Activated CD8-positive, alpha-beta memory T cell treated with anti-CD3 and anti-CD28 coated beads, Interleukin-2, amount 10 ng/mL, durations not matched to agents 7 days and 5 days (primary cell): ENCODE measurements around the gene RGS7BP. TPM values are rescaled to one million over a fixed set of nuclear protein-coding genes. Genes with fewer than 3 reads are reported as not detected.

Experiments used
- ATAC-seq: fragments of 150-1000 bp; cut with Tn5 transposase; one replicate; pipeline ENCODE4 v1.10.0; 2021; ENCODE audit warnings: moderate library complexity
- CTCF ChIA-PET: fragments of 350-600 bp; sonication (Branson Sonifier 250); formaldehyde crosslinking; loops from one replicate; lab custom pipeline; 2021; ENCODE audit warnings: antibody characterized with exemption; lab: Charles Lee
- DNase-seq: peaks from one replicate; pipeline ENCODE4 v3.0.0-alpha.2; 2020
- H3K27ac Mint-ChIP-seq: one replicate; pipeline ENCODE4 v1.8.0; 2021; ENCODE audit warnings: mild to moderate bottlenecking, mixed read lengths
- H3K27me3 Mint-ChIP-seq: one replicate; pipeline ENCODE4 v1.8.0; 2021; ENCODE audit warnings: mixed read lengths
- H3K36me3 Mint-ChIP-seq: one replicate; pipeline ENCODE4 v1.8.0; 2021; ENCODE audit warnings: mild to moderate bottlenecking, mixed read lengths
- H3K4me1 Mint-ChIP-seq: one replicate; pipeline ENCODE4 v1.8.0; 2021; ENCODE audit warnings: mixed read lengths
- H3K4me3 Mint-ChIP-seq: one replicate; pipeline ENCODE4 v1.8.0; 2021; ENCODE audit warnings: mild to moderate bottlenecking, moderate library complexity, mixed read lengths
- H3K9me3 Mint-ChIP-seq: one replicate; pipeline ENCODE4 v1.8.0; 2022; ENCODE audit warnings: low read depth, mixed read lengths
- total RNA-seq, 2 experiments: library from RNA; stranded (reverse); gene quantifications; one replicate each; pipeline ENCODE4 v1.2.3, GENCODE V29; 2021

Gene RGS7BP
- total RNA-seq = not detected

- CTCF ChIA-PET = no interaction called here
- Mint-ChIP-seq H3K4me3 (no peak within 1 kb of the TSS), H3K4me1 (peaks cover 2% of the 10 kb centered on the region), H3K27ac (no peak within 1 kb of the TSS), H3K36me3 (no peaks in the 10 kb centered on the region), H3K27me3 (peaks cover 49% of the 10 kb centered on the region), H3K9me3 (no peaks in the 10 kb centered on the region)
- ATAC-seq (no peak), DNase-seq (no peak)
Measured at GRCh38 chr5:64505769-64506566, at the start of gene RGS7BP. RGS7BP (plus strand) TSS chr5:64506015; CDS start chr5:64506625, 610 bp downstream.

- CTCF ChIA-PET = no interaction called here
- Mint-ChIP-seq H3K27ac (no peak overlapping the region), H3K9me3 (peaks cover 6% of the 10 kb centered on the region), H3K4me1 (no peaks in the 10 kb centered on the region), H3K27me3 (no peaks in the 10 kb centered on the region), H3K36me3 (no peaks in the 10 kb centered on the region), H3K4me3 (no peak overlapping the region)
- ATAC-seq (no peak), DNase-seq (no peak)
Measured at GRCh38 chr5:64457846-64458245, 48.0 kb upstream of the RGS7BP start.

GRCh38 chr5:64458948-64459347 lies 46.9 kb upstream of the RGS7BP start:
- DNase-seq (no peak), ATAC-seq (no peak)
- Mint-ChIP-seq H3K4me3 (no peak overlapping the region), H3K27ac (no peak overlapping the region), H3K9me3 (peaks cover 6% of the 10 kb centered on the region), H3K36me3 (no peaks in the 10 kb centered on the region), H3K4me1 (no peaks in the 10 kb centered on the region), H3K27me3 (no peaks in the 10 kb centered on the region)
- CTCF ChIA-PET = no interaction called here

DNA sequence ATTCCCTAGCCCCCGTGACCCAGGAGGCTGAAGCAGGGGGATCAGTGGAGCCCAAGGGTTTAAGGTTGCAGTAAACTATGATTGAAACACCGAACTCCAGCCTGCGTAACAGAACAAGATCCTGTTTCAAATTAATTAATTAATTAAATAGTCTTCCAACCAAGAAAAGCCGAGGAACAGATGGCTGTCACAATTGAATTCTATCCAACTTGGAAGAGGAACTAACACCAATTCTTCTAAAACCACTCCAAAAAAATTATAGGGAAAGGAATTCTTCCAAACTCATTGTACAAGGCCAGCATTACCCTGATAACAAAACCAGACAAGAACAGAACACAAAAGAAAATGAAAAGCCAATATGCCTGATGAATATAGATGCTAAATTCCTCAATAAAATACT lies 43.4 kb upstream of the RGS7BP start:
- H3K27me3 Mint-ChIP-seq = no peaks in the 10 kb centered on the region
- H3K36me3 Mint-ChIP-seq = no peaks in the 10 kb centered on the region
- no peak overlapping the region for H3K27ac Mint-ChIP-seq
- CTCF ChIA-PET = no interaction called here
- ATAC-seq (no peak), DNase-seq (no peak)
- H3K9me3 Mint-ChIP-seq = peaks cover 6% of the 10 kb centered on the region
- H3K4me3 Mint-ChIP-seq = no peak overlapping the region
- no peaks in the 10 kb centered on the region for H3K4me1 Mint-ChIP-seq

- H3K27ac Mint-ChIP-seq = no peak overlapping the region
- peaks cover 4% of the 10 kb centered on the region for H3K9me3 Mint-ChIP-seq
- no peaks in the 10 kb centered on the region for H3K36me3 Mint-ChIP-seq
- CTCF ChIA-PET = no interaction called here
- no peaks in the 10 kb centered on the region for H3K27me3 Mint-ChIP-seq
- H3K4me3 Mint-ChIP-seq = no peak overlapping the region
- no peaks in the 10 kb centered on the region for H3K4me1 Mint-ChIP-seq
- DNase-seq (no peak), ATAC-seq (no peak)
Measured at GRCh38 chr5:64486163-64486562, 19.7 kb upstream of the RGS7BP start.

DNA sequence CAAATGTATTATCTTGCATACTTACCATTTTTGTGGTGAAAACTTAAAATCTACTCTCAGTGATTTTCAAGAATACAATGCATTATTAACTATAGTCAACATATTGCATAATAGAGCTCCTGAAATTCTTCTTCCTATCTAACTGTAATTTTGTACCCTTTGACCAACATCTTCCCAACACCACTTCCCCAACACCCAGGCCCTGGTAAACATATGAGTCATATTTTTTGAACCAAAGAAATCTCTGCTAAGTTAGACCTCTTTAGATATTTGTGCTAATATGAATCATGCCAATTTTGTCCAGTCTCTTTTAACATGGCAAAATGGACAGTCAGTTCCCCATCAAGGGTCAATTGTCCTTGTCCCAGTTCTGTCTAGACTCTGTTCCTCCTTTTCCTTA lies 18.5 kb upstream of the RGS7BP start:
- DNase-seq = no peak
- Mint-ChIP-seq H3K36me3 (no peaks in the 10 kb centered on the region), H3K27me3 (no peaks in the 10 kb centered on the region), H3K9me3 (peaks cover 4% of the 10 kb centered on the region), H3K27ac (no peak overlapping the region), H3K4me1 (no peaks in the 10 kb centered on the region), H3K4me3 (no peak overlapping the region)
- CTCF ChIA-PET = no interaction called here
- ATAC-seq = no peak

- CTCF ChIA-PET = no interaction called here
- Mint-ChIP-seq H3K4me1 (no peaks in the 10 kb centered on the region), H3K36me3 (no peaks in the 10 kb centered on the region), H3K4me3 (no peak overlapping the region), H3K27ac (no peak overlapping the region), H3K27me3 (no peaks in the 10 kb centered on the region), H3K9me3 (no peaks in the 10 kb centered on the region)
- ATAC-seq (no peak), DNase-seq (no peak)
Measured at GRCh38 chr5:64489857-64490256, 16.0 kb upstream of the RGS7BP start.

DNA sequence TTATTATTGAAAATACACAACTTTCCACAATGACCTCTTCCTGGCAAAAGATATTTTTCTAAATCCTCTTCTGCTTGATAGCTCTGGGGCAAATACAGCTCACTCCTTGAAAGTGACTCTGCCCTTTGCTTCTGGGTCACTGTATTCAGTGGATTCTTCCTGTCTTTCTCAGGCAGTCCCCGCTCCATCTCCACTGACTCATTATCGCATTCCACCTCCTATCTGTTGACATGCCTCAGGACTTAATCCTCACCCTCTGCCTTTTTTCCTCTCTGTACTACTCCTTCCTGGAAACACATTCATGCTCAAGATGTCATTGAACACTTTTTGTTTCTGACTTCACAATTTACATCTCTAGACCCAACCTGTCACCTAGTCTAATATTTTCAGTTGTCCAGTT lies 8.4 kb upstream of the RGS7BP start:
- CTCF ChIA-PET = no interaction called here
- H3K27me3 Mint-ChIP-seq = no peaks in the 10 kb centered on the region
- no peak overlapping the region for H3K27ac Mint-ChIP-seq
- H3K36me3 Mint-ChIP-seq = no peaks in the 10 kb centered on the region
- H3K4me1 Mint-ChIP-seq = no peaks in the 10 kb centered on the region
- H3K4me3 Mint-ChIP-seq = no peak overlapping the region
- no peaks in the 10 kb centered on the region for H3K9me3 Mint-ChIP-seq
- ATAC-seq (no peak), DNase-seq (no peak)

- no peak overlapping the region for H3K27ac Mint-ChIP-seq
- no peaks in the 10 kb centered on the region for H3K36me3 Mint-ChIP-seq
- H3K4me3 Mint-ChIP-seq = no peak overlapping the region
- H3K27me3 Mint-ChIP-seq = peaks cover 31% of the 10 kb centered on the region
- H3K9me3 Mint-ChIP-seq = no peaks in the 10 kb centered on the region
- no peak for ATAC-seq
- CTCF ChIA-PET = no interaction called here
- H3K4me1 Mint-ChIP-seq = peaks cover 2% of the 10 kb centered on the region
- no peak for DNase-seq
Measured at GRCh38 chr5:64502196-64502595, 3.6 kb upstream of the RGS7BP start.

- Mint-ChIP-seq H3K27me3 (peaks cover 49% of the 10 kb centered on the region), H3K27ac (no peak overlapping the region), H3K36me3 (no peaks in the 10 kb centered on the region), H3K4me3 (no peak overlapping the region), H3K9me3 (no peaks in the 10 kb centered on the region), H3K4me1 (peaks cover 2% of the 10 kb centered on the region)
- ATAC-seq (no peak), DNase-seq (no peak)
- CTCF ChIA-PET = no interaction called here
Measured at GRCh38 chr5:64506567-64507263, 900 bp downstream of the RGS7BP start.

GRCh38 chr5:64507264-64507605 lies 1.4 kb downstream of the RGS7BP start:
- H3K36me3 Mint-ChIP-seq = no peaks in the 10 kb centered on the region
- peaks cover 49% of the 10 kb centered on the region for H3K27me3 Mint-ChIP-seq
- H3K9me3 Mint-ChIP-seq = no peaks in the 10 kb centered on the region
- ATAC-seq = no peak
- no peak for DNase-seq
- H3K27ac Mint-ChIP-seq = no peak overlapping the region
- CTCF ChIA-PET = no interaction called here
- H3K4me1 Mint-ChIP-seq = peaks cover 2% of the 10 kb centered on the region
- no peak overlapping the region for H3K4me3 Mint-ChIP-seq

DNA sequence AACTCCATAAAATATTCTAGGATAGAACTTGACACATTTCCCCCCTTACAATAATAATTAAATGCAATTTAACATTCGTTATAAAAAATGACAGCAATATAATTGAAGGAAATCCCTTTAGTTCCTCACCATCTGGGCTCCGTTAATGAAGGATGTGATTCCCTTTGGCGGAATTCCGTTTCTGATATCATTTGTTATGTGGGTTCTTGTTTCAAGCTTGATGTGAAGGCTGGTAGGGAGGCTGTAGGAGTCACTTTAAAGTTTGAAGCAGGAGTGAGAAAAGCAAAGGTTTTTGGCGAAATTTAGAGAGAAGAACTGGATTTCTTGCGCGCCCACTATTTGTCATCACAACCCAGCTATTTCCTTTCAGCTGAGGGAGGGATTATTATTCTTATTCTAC lies 4.0 kb downstream of the RGS7BP start:
- H3K27me3 Mint-ChIP-seq = peaks cover 42% of the 10 kb centered on the region
- ATAC-seq = no peak

DNA sequence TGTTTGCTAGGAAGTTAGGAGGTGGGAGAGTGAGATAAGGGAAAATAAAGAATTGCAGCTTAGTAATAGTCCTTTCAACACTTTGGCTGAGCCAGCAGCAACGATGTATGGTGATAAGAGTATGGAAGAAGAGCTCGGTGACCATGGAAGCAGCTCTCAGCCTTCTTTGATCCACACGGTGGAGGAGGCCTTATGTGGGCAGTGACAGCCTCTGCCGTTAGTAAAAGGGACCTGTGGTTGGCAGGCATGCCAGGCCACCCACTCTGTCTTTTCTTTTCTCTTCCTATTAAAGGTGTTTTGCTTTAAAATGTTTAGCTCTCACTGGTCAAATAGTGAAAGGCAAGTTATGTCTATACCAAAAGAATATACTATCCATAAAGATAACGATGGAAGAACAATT lies 7.7 kb downstream of the RGS7BP start:
- H3K27me3 Mint-ChIP-seq = peaks cover 7% of the 10 kb centered on the region

More for the DNA sequence above, 4.0 kb downstream of the RGS7BP start:
- no peak for DNase-seq
- CTCF ChIA-PET = no interaction called here
- Mint-ChIP-seq H3K27ac (no peak overlapping the region), H3K36me3 (no peaks in the 10 kb centered on the region), H3K9me3 (no peaks in the 10 kb centered on the region), H3K4me1 (peaks cover 2% of the 10 kb centered on the region), H3K4me3 (no peak overlapping the region)

DNA sequence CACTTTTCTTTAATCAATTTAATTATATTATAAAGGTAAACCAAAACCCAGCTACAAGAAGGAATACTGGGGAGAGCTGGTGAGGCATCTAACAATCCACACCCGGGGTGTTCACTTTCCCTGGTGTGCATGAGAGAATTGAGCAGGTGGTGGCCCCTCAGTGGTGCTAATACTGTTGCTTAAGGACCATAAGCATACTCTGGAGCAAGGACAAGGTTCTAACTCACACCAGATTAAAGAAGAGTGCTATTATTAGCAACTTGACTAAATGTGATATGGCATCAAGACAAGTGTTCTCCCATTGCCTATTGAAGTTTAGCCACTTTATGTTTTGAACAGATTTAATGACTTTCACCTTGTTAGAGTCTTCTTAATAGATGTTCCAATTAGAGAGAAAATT lies 8.8 kb downstream of the RGS7BP start:
- no peaks in the 10 kb centered on the region for H3K36me3 Mint-ChIP-seq
- DNase-seq = no peak
- H3K27me3 Mint-ChIP-seq = no peaks in the 10 kb centered on the region
- no peak for ATAC-seq
- CTCF ChIA-PET = no interaction called here
- no peak overlapping the region for H3K4me3 Mint-ChIP-seq
- no peak overlapping the region for H3K27ac Mint-ChIP-seq
- no peaks in the 10 kb centered on the region for H3K9me3 Mint-ChIP-seq
- no peaks in the 10 kb centered on the region for H3K4me1 Mint-ChIP-seq

More for the DNA sequence above, 7.7 kb downstream of the RGS7BP start:
- Mint-ChIP-seq H3K4me1 (no peaks in the 10 kb centered on the region), H3K36me3 (no peaks in the 10 kb centered on the region), H3K9me3 (no peaks in the 10 kb centered on the region), H3K27ac (no peak overlapping the region), H3K4me3 (no peak overlapping the region)
- no peak for DNase-seq
- CTCF ChIA-PET = no interaction called here
- ATAC-seq = no peak
